ENCODE measurements around the gene ERP44.
"Not testable (repeated sequence)": the region's sequence is repeated elsewhere in the genome, so short reads cannot be mapped to it uniquely, and the experiment has no call there.

GRCh38 chr9:100094411-100094810 lies 4.4 kb downstream of the ERP44 start:
- TF ChIP-seq CTCF, EP300 (IDR thresholded peaks at IDR 0.05): not testable (repeated sequence)

Data from suprapubic skin (tissue), 3 donors.